Stimulated activated naive B cell treated with anti-CD40 and anti-IgM and Interleukin-4, amounts not matched to agents 10 μg/mL and 1 μg/mL and 100 μg/mL, for 72 hours (primary cell): ENCODE results near the gene SMTN.

Experiments
- ATAC-seq, 2 donors: fragments of 150-1000 bp; cut with Tn5 transposase; replicated peaks; 2 replicates each; pipeline ENCODE4 v1.10.0; 2021; ENCODE audit warnings: moderate library complexity in 1 of 2
- DNase-seq: peaks from one replicate; pipeline ENCODE4 v3.0.0; 2021
- H3K27ac Mint-ChIP-seq: one replicate; pipeline ENCODE4 v1.8.0; 2022; ENCODE audit warnings: mild to moderate bottlenecking, mixed read lengths
- H3K27me3 Mint-ChIP-seq, 2 donors: one replicate each; pipeline ENCODE4 v1.8.0; 2022; ENCODE audit warnings: mixed read lengths in 2 of 2
- H3K36me3 Mint-ChIP-seq, 2 donors: one replicate each; pipeline ENCODE4 v1.8.0; 2022; ENCODE audit warnings: mixed read lengths in 2 of 2, mild to moderate bottlenecking in 1 of 2
- H3K4me1 Mint-ChIP-seq, 2 donors: one replicate each; pipeline ENCODE4 v1.8.0; 2022; ENCODE audit warnings: mixed read lengths in 2 of 2, mild to moderate bottlenecking in 1 of 2
- H3K4me3 Mint-ChIP-seq, 2 donors: one replicate each; pipeline ENCODE4 v1.8.0; 2022; ENCODE audit warnings: mild to moderate bottlenecking in 2 of 2, mixed read lengths in 2 of 2, moderate library complexity in 1 of 2
- H3K9me3 Mint-ChIP-seq, 2 donors: one replicate each; pipeline ENCODE4 v1.8.0; 2022; ENCODE audit warnings: mixed read lengths in 2 of 2, mild to moderate bottlenecking in 1 of 2

Gene SMTN

DNA sequence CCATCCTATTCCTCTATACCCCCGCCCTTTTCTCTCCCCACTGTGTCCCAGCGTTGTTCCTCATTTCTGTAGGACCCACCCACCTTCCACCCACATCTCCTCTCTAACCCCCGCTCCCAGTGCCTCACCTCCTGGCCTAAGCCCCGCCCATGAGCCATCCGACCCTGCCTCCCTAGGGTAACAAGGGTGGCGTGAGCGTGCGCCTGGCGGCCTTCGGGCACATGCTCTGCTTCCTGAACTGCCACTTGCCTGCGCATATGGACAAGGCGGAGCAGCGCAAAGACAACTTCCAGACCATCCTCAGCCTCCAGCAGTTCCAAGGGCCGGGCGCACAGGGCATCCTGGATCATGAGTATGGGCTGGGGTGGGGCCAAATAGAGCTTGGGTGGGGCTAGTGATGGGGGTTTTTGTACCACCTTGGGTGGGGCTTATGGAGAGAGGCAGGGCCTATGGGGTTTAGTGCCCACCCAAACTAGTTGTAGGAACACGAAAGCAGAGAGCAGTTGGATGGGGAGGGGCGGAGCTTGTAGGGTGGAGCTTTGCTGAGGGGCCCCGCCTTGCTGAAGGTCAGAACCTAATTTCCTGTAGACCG lies 46.2 kb downstream of the SMTN start:
- ATAC-seq (peak; percentile 34), DNase-seq (no peak)
- H3K27ac Mint-ChIP-seq = no peak overlapping the region
- H3K27me3 Mint-ChIP-seq = peaks cover 19 to 31% of the 10 kb centered on the region in 2 donors
- no peaks in the 10 kb centered on the region for H3K9me3 Mint-ChIP-seq
- H3K36me3 Mint-ChIP-seq = no peaks in the 10 kb centered on the region
- H3K4me1 Mint-ChIP-seq = peaks cover 7 to 11% of the 10 kb centered on the region in 2 donors
- peak overlapping the region in 1 of 2 donors; percentile 29 for H3K4me3 Mint-ChIP-seq

DNA sequence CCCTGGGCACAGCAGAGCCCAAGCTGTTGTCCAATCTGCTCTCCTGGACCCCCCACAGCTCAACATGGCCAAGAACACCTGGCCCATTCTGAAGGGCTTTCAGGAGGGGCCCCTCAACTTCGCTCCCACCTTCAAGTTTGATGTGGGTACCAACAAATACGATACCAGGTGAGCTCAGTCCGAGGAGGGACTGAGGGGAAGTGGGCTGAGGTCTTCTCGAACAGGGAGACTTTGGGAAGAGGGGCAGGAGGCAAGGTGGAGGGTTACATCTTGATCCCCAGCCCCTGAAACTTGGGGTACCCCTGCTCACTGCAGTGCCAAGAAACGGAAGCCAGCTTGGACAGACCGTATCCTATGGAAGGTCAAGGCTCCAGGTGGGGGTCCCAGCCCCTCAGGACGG lies 47.0 kb downstream of the SMTN start:
- Mint-ChIP-seq H3K9me3 (no peaks in the 10 kb centered on the region), H3K27me3 (peaks cover 19 to 31% of the 10 kb centered on the region in 2 donors), H3K27ac (no peak overlapping the region), H3K4me3 (no peak overlapping the region), H3K36me3 (no peaks in the 10 kb centered on the region), H3K4me1 (peaks cover 7 to 11% of the 10 kb centered on the region in 2 donors)
- no peak for ATAC-seq
- no peak for DNase-seq

GRCh38 chr22:31130873-31131272 lies 49.8 kb downstream of the SMTN start:
- peaks cover 7 to 11% of the 10 kb centered on the region in 2 donors for H3K4me1 Mint-ChIP-seq
- H3K27ac Mint-ChIP-seq = no peak overlapping the region
- no peak overlapping the region for H3K4me3 Mint-ChIP-seq
- peaks cover 12 to 16% of the 10 kb centered on the region in 2 donors for H3K27me3 Mint-ChIP-seq
- DNase-seq (no peak), ATAC-seq (no peak)
- H3K36me3 Mint-ChIP-seq = no peaks in the 10 kb centered on the region
- no peaks in the 10 kb centered on the region for H3K9me3 Mint-ChIP-seq

GRCh38 chr22:31133911-31134310 lies 52.8 kb downstream of the SMTN start:
- Mint-ChIP-seq H3K4me3 (no peak overlapping the region), H3K27ac (no peak overlapping the region), H3K36me3 (no peaks in the 10 kb centered on the region), H3K4me1 (no peaks in the 10 kb centered on the region), H3K27me3 (peaks cover 0 to 9% of the 10 kb centered on the region in 2 donors), H3K9me3 (no peaks in the 10 kb centered on the region)
- no peak for ATAC-seq
- DNase-seq = no peak

DNA sequence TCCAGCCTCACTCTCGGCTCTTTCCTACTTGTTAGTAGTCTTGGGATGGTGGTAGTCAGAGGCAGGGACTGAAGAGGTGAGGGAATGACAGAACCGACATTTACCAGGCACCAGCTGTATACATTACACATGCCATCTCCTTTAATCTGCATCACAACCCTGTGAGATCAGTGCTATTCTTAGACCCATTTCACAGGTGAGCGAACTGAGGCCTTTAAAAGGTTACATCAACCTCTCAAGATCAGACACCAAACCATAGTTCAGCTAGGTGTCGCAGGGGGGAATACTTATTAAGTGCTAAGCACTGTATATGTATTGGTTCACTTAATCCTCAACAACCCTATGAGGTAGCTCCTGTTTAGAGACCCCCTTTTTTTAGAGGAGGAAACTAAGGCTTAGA lies 53.6 kb downstream of the SMTN start:
- Mint-ChIP-seq H3K4me1 (no peaks in the 10 kb centered on the region), H3K9me3 (no peaks in the 10 kb centered on the region), H3K27me3 (peaks cover 4 to 12% of the 10 kb centered on the region in 2 donors), H3K4me3 (no peak overlapping the region), H3K27ac (no peak overlapping the region), H3K36me3 (no peaks in the 10 kb centered on the region)
- ATAC-seq (no peak), DNase-seq (no peak)

GRCh38 chr22:31135706-31136105 lies 54.6 kb downstream of the SMTN start:
- Mint-ChIP-seq H3K27ac (no peak overlapping the region), H3K4me1 (no peaks in the 10 kb centered on the region), H3K36me3 (no peaks in the 10 kb centered on the region), H3K27me3 (peaks cover 11 to 20% of the 10 kb centered on the region in 2 donors), H3K4me3 (no peak overlapping the region), H3K9me3 (no peaks in the 10 kb centered on the region)
- no peak for DNase-seq
- no peak for ATAC-seq

DNA sequence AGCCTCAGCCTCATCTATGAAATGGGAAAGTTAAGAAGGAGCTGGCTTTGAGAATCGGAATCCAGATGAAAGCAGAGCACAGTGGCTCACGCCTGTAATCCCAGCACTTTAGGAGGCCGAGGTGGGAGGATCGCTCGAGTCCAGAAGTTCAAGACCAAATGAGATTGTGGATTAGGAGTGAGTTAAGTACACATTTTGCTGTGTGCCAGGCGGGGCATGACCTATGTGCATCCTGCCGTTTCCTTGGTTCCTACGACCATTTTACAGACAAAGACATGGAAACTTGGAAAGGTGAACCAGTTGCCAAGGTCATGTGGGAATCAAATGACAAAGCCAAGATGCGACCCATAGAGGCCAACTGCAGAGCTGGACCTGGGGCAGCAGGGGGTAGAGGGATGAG lies 55.0 kb downstream of the SMTN start:
- H3K36me3 Mint-ChIP-seq = no peaks in the 10 kb centered on the region
- DNase-seq (no peak), ATAC-seq (no peak)
- no peaks in the 10 kb centered on the region for H3K4me1 Mint-ChIP-seq
- peaks cover 14 to 23% of the 10 kb centered on the region in 2 donors for H3K27me3 Mint-ChIP-seq
- H3K4me3 Mint-ChIP-seq = no peak overlapping the region
- no peaks in the 10 kb centered on the region for H3K9me3 Mint-ChIP-seq
- H3K27ac Mint-ChIP-seq = no peak overlapping the region

DNA sequence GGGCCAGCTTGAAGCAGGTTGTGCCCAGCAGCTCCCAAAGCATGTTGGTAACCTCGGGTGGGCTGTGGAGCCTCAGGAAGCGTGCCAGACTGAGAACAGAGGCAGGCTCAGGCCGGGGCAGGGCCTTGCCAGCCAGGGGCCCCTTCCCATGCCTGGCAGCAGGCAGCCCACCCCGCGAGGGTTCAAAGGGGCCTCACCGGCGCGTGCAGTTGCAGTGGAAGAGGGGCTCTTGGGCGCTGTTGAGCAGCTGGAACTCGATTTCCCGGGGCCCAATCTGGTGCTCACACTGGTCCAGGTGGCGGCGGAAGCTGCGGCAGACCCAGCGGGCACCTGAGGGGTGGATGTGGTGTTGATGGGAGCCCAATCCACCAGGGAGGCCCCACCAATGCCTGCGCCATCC lies 55.6 kb downstream of the SMTN start:
- H3K36me3 Mint-ChIP-seq = no peaks in the 10 kb centered on the region
- no peak overlapping the region for H3K4me3 Mint-ChIP-seq
- no peak overlapping the region for H3K27ac Mint-ChIP-seq
- ATAC-seq (no peak), DNase-seq (no peak)
- no peaks in the 10 kb centered on the region for H3K9me3 Mint-ChIP-seq
- H3K4me1 Mint-ChIP-seq = no peaks in the 10 kb centered on the region
- H3K27me3 Mint-ChIP-seq = peaks cover 19 to 29% of the 10 kb centered on the region in 2 donors

DNA sequence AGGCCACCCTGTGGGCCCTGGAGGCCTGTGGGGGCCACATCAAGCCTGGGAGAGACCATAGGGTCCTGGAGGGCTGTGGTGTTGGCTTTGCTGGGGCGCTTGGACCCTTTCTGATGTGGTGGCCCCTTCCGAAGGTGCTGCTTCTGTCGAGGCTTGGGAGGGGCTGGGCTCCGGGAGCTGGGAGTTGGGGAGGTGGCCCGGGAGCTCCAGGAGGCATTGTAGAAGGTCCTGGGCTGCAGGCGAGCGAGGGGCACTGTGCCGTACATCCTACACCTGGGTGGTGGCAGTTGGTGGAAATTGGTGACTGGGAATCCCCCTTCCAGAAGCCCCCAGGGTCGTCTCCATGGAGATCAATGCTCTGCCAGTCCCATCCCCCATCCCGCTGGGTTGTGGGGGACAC lies 56.6 kb downstream of the SMTN start:
- DNase-seq = no peak
- no peaks in the 10 kb centered on the region for H3K36me3 Mint-ChIP-seq
- H3K27me3 Mint-ChIP-seq = peaks cover 22 to 34% of the 10 kb centered on the region in 2 donors
- no peaks in the 10 kb centered on the region for H3K4me1 Mint-ChIP-seq
- no peaks in the 10 kb centered on the region for H3K9me3 Mint-ChIP-seq
- ATAC-seq = no peak
- no peak overlapping the region for H3K4me3 Mint-ChIP-seq
- no peak overlapping the region for H3K27ac Mint-ChIP-seq

- H3K9me3 Mint-ChIP-seq = no peaks in the 10 kb centered on the region
- no peak overlapping the region for H3K4me3 Mint-ChIP-seq
- H3K27ac Mint-ChIP-seq = no peak overlapping the region
- no peaks in the 10 kb centered on the region for H3K4me1 Mint-ChIP-seq
- no peak for DNase-seq
- H3K36me3 Mint-ChIP-seq = no peaks in the 10 kb centered on the region
- peaks cover 24 to 36% of the 10 kb centered on the region in 2 donors for H3K27me3 Mint-ChIP-seq
- no peak for ATAC-seq
Observed at GRCh38 chr22:31138126-31138525, 57.0 kb downstream of the SMTN start.

DNA sequence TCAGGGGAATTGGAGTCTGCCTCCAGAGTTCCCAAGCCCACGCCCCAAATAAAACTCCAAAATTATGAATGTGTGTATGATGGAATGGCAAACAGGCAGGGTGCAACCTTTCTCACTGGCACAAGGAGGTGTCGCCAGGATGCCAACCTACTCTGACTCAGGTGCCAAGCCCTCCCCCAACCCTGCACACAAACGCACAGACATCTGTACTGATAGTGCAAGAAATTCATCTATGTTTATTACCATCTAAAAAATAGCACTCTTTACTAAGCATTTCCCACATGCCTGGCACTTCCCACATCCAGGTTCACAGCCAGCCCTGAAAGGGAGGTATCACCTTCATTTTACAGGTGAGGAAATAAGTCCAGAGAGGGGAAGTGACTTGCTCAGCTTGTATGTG lies 57.9 kb downstream of the SMTN start:
- H3K4me3 Mint-ChIP-seq = no peak overlapping the region
- DNase-seq (no peak), ATAC-seq (no peak)
- H3K4me1 Mint-ChIP-seq = no peaks in the 10 kb centered on the region
- H3K9me3 Mint-ChIP-seq = no peaks in the 10 kb centered on the region
- H3K27me3 Mint-ChIP-seq = peaks cover 26 to 36% of the 10 kb centered on the region in 2 donors
- no peaks in the 10 kb centered on the region for H3K36me3 Mint-ChIP-seq
- H3K27ac Mint-ChIP-seq = no peak overlapping the region

- Mint-ChIP-seq H3K9me3 (peaks cover 0 to 6% of the 10 kb centered on the region in 2 donors), H3K27ac (no peak within 1 kb of the TSS), H3K4me1 (no peaks in the 10 kb centered on the region), H3K36me3 (peaks cover 0 to 1% of the 10 kb centered on the region in 2 donors), H3K27me3 (peaks cover 26 to 36% of the 10 kb centered on the region in 2 donors), H3K4me3 (no peak within 1 kb of the TSS)
- no peak for ATAC-seq
- no peak for DNase-seq
Observed at GRCh38 chr22:31139866-31140716, 59.0 kb downstream of the SMTN start, which contains the start of gene PLA2G3. Gene PLA2G3 (minus strand): TSS chr22:31140508. CDS start chr22:31140354, 154 bp downstream.

DNA sequence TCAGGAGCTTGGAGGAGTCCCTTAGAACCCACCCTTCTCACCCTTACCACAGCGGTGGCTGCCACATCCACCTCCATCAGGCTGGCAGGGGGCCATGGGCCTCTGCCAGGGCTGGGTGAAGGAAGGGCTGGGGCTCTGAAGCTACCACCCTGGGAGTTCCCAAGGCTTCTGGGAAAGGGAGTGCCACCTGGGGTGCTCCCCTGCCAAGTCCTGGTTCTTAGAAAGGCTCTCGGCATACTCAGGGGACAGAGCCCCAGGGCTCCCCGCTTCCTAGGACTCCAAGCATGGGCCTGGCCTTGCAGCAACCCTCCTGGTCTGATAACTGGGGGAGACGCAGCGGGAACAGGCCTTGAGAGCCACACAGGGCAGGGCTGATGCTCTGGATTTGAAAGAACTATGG lies 59.6 kb downstream of the SMTN start:
- H3K4me3 Mint-ChIP-seq = no peak overlapping the region
- peaks cover 26 to 36% of the 10 kb centered on the region in 2 donors for H3K27me3 Mint-ChIP-seq
- ATAC-seq (no peak), DNase-seq (no peak)
- H3K9me3 Mint-ChIP-seq = peaks cover 0 to 7% of the 10 kb centered on the region in 2 donors
- H3K4me1 Mint-ChIP-seq = no peaks in the 10 kb centered on the region
- H3K27ac Mint-ChIP-seq = no peak overlapping the region
- H3K36me3 Mint-ChIP-seq = peaks cover 0 to 3% of the 10 kb centered on the region in 2 donors

DNA sequence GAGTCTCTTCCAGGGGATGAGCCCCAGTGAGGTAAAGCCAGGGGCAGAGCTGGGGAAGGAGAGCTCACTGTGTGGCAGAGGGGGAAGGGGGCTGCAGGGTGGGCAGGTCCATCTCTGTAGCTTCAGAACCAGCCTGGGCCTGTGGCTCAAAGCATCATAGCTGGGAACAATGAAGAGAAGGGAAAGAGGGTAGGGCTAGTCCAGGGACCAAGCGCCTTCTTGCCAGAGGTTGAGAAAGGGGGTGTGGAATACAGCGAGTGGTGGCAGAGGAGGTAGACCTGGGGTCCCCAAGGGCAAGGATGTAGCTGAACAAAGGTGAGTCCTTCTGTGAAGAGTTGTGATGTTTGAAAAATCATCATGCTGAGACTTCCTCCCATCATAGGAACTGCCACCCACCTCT lies 60.4 kb downstream of the SMTN start:
- DNase-seq (no peak), ATAC-seq (no peak)
- Mint-ChIP-seq H3K27ac (no peak overlapping the region), H3K9me3 (peaks cover 0 to 7% of the 10 kb centered on the region in 2 donors), H3K27me3 (peaks cover 26 to 36% of the 10 kb centered on the region in 2 donors), H3K4me1 (no peaks in the 10 kb centered on the region), H3K4me3 (no peak overlapping the region), H3K36me3 (peaks cover 0 to 3% of the 10 kb centered on the region in 2 donors)

GRCh38 chr22:31142285-31142684 lies 61.2 kb downstream of the SMTN start:
- no peak overlapping the region for H3K4me3 Mint-ChIP-seq
- H3K27me3 Mint-ChIP-seq = peaks cover 26 to 36% of the 10 kb centered on the region in 2 donors
- ATAC-seq = no peak
- H3K36me3 Mint-ChIP-seq = peaks cover 0 to 3% of the 10 kb centered on the region in 2 donors
- H3K9me3 Mint-ChIP-seq = peaks cover 0 to 7% of the 10 kb centered on the region in 2 donors
- no peaks in the 10 kb centered on the region for H3K4me1 Mint-ChIP-seq
- H3K27ac Mint-ChIP-seq = no peak overlapping the region
- no peak for DNase-seq
